Measurements from ENCODE around the gene DMRTC2. TPM values are rescaled to one million over a fixed set of nuclear protein-coding genes. Genes with fewer than 3 reads are reported as not detected.

Gene DMRTC2
- not detected for polyA plus RNA-seq (ENCODE audit: insufficient read length in 3 of 3)

DNA sequence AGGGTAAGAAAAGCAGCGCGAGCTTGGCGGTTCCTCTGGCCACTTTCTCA lies at the start of gene DMRTC2:
DMRTC2 (plus strand) TSS at position 42 of the 50 bp plus-strand sequence. CDS start 2,387 bp downstream, outside the sequence.
- no peak for DNase-seq (ENCODE audit: low read depth in 3 of 3, low spot score in 2 of 3)

DNA sequence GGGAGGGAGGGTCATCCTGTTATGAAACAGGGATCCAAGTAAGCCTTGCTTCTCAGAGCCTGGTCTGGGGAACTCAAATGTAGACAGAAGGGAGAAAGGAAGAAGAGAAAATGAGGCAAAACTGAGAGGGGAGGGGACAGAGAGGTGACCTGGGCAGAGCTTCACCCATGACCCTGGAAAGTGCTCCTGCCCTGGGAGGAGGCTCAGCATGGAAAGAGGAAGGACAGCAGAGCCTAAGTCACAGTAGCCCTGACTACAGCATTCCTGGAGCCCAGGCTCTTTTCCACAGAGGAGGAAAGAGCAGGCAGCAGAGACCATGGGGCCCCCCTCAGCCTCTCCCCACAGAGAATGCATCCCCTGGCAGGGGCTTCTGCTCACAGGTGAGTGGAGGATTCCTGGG lies 48.5 kb upstream of the DMRTC2 start, which contains the start of gene CEACAM3:
CEACAM3 (plus strand) TSS at position 226 of the 400 bp plus-strand sequence; CDS start at position 317, 91 bp downstream.
- no peak for DNase-seq (ENCODE audit: low read depth in 3 of 3, low spot score in 2 of 3)

DNA sequence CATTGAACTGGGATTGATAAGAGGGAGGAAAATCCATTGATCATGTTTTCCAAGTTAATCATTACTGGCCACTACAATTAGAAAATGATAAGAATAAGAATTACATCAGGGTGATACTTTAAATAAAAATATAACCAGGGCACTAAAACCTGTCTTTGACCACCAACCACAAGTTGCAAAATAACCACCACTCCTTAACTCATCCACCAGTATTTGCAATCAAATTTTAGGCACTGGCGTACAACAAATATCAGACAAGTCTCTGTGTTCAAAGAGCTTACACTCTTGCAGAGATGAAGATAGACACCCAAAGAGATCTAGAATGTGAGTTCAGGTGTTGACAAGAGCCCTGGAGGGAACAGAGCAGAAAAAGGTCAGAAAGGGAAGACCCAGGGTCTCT lies 47.9 kb upstream of the DMRTC2 start:
- DNase-seq (ENCODE audit: low read depth in 3 of 3, low spot score in 2 of 3): no peak

DNA sequence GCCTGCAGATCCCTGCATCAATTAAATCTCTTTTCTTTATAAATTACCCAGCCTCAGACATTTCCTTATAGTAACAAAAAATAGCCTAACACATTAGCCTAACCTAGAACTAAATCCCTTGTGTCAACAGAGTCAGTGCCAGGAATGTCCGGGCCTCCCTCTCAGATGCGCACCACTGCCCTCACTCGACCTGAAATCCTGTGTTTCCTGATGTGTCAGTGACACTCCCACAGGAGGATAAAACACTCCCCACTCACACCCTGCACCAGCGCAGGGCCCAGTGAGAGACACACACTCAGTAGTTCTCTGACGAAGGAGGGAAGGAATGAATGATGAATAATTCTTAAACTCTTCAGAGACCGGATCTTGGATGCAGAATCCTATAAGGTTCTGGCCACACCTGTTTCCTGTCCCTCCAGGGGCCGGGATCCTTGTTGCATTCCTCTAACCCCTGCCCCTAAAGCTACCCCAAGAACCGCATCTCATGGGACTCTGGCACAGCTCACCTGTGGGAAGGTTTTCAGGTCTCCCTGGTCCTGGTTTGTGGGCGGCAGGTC lies 45.3 kb upstream of the DMRTC2 start:
- no peak for DNase-seq (ENCODE audit: low read depth in 3 of 3, low spot score in 2 of 3)

DNA sequence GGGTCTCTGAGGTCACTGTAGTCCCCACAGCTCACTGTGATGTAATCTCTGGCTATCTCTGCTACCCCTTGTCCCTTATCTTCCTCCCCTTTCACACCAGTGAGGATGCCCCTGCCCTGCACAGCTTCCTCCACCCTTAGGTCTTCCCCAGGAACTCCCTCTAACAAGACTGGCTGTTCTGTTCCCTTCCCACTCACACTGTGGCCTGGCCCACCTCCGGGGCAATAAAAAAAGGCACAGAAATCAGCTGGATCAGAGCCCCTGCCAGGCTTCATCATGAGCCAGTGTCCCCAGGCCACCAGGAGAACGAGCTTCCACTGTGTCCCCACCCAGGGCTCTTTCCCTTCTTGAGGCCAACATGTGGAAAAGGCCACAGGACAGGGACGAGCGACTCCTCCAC lies 43.8 kb upstream of the DMRTC2 start:
- no peak for DNase-seq (ENCODE audit: low read depth in 3 of 3, low spot score in 2 of 3)

DNA sequence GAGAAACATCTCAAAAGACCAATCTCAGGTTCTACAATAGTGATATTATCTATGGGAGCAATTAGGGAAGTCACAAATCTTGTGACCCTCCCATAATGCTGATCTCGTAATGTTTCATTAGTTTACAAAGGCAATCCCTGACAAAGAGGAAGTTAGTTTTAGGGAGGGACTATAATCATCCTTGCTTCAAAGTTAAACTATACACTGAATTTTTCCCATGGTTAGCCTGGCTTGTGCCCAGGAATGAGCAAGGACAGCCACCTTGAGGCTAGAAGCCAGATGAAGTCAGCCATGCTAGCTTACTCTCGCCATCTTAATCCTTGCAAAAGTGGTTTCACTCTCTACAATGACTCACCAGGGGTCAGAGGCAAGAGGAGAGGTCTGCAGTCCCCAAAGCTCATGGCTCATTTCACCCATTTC lies 43.0 kb upstream of the DMRTC2 start:
- DNase-seq (ENCODE audit: low read depth in 3 of 3, low spot score in 2 of 3): no peak

DNA sequence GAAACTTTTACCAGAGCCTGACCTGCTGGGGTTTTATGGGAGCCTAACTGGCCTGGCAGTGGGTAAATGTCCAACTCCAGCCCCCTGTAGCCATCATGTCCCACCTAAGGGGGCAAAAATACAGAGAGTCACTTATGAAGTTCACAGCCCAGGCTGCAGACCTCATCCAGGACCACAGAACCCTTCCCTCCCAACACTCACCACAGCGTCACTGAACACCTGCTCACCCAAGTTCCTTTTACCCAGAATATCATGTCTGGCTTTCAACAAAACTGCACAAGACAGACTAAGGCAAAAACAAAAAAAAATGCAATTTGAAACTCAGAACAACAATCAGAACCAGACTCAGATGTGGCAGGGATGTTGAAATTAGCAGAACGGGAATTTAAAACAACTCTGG lies 42.1 kb upstream of the DMRTC2 start:
- DNase-seq (ENCODE audit: low read depth in 3 of 3, low spot score in 2 of 3): no peak

DNA sequence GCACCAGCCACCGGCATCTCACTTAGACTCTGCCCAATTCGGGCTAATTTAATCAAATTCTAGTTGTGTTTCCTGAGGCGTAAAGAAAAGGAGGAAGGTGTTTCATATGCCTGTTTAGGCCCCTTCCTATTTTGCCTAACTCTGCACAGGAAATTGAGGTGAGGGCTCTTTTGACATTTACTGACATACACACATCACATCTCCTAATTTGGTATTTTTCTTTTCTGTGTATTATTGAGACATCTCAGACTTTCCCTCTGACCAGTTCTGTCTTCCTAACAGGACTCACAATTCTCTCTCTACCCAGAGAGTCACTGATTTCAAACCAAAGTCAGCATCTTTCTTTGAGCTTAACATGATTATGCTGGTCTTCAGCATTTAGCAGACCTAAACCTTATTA lies 40.5 kb upstream of the DMRTC2 start:
- DNase-seq (ENCODE audit: low read depth in 3 of 3, low spot score in 2 of 3): no peak

DNA sequence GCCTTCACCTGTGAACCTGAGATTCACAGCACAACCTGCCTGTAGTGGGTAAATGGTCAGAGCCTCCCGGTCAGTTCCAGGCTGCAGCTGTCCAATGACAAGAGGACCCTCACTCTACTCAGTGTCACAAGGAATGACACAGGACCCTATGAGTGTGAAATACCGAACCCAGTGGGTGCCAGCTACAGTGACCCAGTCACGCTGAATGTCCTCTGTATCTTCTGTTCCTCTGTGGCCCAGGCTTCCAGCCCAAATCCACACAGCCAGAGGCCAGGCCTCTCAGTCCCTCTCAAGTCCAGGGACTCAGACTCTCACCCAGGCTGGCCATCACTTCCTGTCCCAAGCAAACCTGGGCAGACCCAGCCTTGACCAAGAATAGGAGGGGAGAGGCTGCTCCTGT lies 37.7 kb upstream of the DMRTC2 start:
- DNase-seq (ENCODE audit: low read depth in 3 of 3, low spot score in 2 of 3): no peak

DNA sequence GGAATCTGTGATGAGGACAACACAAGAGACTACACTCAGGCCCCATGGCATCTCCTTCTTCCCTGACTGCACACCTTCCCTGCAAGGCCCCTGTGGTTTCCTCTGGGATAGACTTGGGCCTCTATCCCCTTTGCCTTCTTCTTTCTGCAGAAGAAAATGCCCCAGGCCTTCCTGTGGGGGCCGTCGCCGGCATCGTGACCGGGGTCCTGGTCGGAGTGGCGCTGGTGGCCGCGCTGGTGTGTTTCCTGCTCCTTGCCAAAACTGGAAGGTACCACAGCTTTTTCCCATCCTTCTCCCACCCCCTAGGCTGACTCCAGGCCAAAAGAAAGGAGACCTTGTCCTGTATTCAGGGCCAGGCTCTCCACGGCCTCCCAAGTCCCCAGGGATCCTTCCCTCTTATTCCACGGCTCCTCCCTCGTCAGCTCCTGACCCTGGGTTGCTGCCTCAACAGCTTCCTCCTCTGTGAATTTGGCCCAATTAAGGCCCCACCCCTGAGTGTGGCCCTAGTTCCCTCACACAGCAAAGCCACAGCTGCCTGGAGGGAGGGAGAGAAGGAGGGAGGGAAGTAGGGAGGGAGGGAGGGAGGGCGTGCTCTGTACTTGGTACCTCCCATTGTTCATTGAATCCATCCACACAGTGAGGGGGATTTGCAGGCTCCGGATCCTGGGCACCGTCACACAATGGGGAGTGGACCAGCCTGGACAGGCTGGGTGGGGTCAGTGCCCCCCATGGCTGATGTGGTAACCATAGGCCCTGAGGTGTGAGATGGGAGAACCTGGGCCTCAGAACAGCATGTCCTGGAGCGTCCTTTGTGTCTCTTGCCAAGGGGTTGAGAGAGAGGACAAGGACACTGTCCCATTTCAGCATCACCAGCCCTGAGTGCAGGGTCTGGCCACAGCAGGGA lies 35.9 kb upstream of the DMRTC2 start:
- DNase-seq (ENCODE audit: low read depth in 3 of 3, low spot score in 2 of 3): no peak

DNA sequence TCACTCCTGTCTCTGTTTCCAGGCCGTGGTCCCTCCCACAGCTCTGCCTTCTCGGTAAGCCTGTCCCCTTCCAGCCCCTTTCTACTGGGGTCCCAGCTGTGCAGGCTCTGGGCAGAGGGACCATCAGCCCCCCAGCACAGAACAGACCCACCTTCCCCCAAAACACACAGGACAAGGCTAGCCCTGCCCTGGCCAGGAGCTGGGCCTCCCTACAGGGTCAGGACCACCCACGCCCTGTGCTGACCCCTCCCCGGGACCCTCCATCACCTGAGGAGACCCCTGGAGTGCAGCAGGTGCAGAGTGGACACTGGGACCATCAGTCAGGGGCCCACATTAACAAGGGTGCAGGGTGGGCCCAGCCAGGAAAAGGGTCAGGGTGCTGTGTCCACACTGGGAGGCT lies 34.5 kb upstream of the DMRTC2 start:
- no peak for DNase-seq (ENCODE audit: low read depth in 3 of 3, low spot score in 2 of 3)

DNA sequence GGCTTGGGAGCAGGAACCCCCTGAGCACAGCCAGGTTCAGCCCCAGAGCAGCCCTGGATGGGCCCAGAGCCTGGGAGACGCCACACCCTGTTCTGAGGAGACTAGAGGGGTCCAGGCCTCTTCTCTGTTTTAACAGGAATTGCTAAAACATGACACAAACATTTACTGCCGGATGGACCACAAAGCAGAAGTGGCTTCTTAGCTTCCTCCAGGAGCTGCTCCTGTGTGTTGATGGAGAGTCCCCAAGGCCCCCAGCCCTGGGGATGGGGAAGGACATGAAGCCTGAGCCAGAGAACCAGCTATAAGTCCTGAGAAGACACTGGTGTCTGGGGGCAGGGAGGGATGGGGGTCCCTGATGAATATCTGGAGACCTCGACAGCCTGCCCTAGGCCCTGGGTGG lies 33.8 kb upstream of the DMRTC2 start:
- DNase-seq (ENCODE audit: low read depth in 3 of 3, low spot score in 2 of 3): no peak

DNA sequence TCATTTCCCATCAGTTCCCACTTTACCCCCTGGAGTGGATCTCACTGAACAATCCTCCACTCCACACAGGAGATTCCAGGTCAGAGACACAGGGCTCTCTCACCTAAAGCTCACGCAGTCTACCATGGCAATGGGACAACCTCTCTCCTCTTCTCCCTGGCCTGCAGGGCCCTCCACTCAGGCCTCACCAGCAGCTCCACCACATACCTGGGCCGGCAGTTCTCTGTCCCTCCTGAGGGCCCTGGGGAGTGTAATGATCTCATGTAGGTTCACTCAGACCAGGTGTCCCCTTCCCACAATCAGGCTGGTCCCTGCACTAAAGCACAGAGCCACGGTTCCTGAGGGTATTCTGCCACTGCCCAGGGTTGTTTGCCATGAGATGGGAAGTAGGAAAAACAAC lies 32.9 kb upstream of the DMRTC2 start:
- DNase-seq (ENCODE audit: low read depth in 3 of 3, low spot score in 2 of 3): no peak

DNA sequence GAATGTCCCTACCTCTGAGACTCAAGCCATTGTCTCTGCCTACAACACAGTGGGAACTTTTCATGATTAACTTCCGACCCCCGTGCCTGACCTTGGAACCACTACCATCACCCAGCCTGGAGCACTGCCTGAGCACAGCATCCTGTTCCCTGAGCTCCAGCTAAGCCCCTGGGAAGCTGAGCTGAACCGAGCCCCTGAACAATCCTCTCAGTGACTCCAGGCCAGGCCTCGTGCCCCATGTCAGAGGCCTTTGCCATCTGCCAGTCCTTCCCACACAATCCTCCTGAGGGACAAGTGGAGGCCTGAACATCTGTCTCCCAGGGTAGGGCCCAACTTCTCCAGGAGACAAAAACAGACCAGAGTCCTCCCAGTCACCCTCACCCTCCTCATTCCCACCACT lies 30.9 kb upstream of the DMRTC2 start:
- DNase-seq (ENCODE audit: low read depth in 3 of 3, low spot score in 2 of 3): no peak

DNA sequence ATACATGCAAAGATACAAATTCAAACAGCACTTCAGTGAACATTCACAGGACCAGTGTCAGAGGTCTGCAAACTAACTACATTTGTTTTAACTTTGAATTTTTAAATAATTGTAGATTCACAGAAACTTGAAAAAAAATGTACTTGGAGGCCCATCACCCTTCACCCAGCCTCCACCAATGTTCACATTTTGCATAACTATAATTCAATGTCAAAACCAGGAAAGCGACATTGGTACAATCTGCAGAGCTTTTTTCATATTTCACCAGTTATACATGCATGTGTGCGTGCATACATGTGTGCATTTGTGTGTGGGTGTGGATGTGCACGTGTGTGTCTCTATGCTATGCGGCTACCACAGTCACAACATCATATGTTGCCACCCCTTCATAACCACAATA lies 29.5 kb upstream of the DMRTC2 start:
- DNase-seq (ENCODE audit: low read depth in 3 of 3, low spot score in 2 of 3): no peak

DNA sequence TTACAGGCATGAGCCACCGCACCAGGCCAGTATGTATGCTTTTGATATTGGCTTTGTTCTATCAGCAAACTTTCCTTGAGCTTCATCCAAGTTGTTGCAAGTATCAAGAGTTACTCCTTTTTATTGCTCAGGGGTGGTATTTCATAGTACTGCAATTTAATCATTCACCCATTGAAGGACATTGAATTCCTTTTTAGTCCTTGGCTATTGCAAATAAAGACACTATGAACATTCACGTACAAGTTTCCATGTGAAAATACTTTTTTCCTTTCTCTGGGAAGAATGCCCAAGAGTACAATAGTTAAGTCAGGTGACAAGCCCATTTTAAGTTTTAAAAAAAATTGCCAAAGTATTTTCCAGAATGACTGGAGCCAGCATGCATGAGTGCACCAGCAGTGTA lies 28.1 kb upstream of the DMRTC2 start:
- DNase-seq (ENCODE audit: low read depth in 3 of 3, low spot score in 2 of 3): no peak

DNA sequence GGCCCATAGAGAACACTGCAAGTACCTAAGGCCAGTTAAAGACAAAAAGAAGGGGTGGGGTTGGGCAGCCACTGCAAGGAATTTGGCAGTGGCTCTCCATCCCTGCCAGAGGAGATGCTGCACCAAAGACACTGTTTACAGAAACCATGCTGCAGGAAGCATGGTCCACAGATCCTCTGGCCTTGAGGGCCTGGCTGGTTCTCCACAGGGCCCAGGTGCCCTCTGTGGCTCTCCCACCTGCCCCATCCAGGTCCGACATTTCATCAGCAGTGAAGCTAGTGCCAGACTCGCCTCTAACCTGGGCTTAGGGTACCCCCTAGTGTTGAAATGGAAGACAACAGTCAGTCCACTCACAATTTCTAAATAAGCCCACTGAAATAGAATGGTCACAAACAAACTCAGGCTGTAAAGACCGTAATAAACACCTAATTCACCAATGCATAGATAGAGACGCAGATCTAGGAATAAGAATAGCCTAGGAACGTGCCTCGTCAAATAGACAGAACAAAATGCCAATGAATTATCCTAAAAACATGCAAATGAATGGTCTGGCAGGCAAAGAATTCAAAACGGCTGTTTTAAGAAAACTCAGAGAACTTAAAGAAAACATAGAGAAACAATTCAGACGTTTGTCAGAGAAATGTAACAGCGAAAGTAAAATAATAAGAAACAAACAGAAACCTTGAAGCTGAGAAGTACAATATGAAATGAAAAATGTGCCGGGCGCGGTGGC lies 23.7 kb upstream of the DMRTC2 start:
- DNase-seq (ENCODE audit: low read depth in 3 of 3, low spot score in 2 of 3): no peak

DNA sequence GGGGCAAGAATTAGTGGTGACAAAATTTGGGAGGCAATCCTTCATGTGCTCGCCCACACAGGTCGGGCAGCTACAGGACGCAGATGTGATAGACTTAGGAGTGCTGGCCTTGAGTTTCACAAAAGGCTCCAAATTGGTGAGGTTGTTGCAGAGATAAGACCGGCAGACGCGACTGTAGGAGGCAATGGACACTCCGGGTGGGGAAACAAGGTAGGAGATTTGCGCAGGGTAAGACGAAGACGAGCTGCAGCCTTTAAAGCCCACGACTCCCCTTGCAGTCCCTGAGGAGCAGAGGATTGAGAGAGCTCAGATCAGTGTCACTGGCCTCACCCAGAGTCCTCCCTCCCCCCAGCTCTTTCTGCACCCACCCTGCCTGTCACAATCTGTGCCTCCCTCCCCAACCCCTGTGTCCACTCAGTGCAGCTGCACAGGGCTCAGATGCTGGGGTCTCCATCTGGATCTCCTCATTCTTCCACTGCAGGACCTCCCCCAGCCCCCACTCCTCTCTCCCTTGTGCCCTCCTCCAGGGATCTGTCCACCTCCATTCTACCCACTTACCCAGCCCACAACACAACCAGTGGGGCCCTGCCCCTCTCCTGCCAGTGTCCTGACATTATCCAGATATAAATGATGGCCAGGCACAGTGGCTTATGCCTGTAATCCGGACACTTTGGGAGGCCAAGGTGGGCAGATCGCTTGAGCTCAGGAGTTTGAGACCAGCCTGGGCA lies 6.7 kb upstream of the DMRTC2 start:
- DNase-seq (ENCODE audit: low read depth in 3 of 3, low spot score in 2 of 3): no peak

DNA sequence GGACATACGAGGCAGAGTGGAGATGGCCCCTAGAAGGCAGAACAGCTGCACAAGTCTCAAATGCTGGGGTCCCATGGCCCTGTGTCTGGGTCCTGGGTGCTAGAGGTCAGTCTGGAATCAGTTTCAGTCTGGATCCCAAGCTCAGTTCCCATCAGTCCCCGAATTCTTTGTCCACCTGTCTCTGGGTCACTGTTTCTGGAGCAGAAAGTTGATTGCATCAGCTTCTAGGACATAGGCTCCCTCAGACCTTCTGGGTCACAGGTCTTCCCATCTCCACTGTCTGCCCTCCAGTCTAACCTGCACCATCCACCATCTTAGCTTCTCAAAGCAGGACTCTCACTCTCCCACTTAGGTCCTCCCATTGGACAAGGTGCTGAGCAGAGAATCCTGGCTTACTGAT lies 5.6 kb upstream of the DMRTC2 start:
- no peak for DNase-seq (ENCODE audit: low read depth in 3 of 3, low spot score in 2 of 3)

DNA sequence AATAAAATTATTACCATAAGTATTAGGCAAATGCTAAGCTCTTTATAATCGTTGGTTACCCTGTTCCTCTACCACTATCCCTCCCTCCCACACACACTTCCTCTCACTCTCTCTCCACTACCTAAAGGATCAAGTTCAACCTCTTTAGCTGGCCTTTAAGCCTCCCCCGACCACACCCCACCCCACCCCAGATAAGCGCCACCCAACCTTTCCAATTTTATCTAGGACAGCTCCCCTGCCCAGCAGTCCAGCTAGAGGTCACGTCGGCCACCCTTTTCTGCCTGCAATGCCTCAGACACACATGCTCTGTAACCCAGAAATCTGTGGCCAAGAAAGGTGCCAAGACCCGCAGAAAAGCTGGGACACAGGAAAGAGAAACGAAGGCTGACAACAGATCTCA lies 1.5 kb upstream of the DMRTC2 start:
- no peak for DNase-seq (ENCODE audit: low read depth in 3 of 3, low spot score in 2 of 3)

DNA sequence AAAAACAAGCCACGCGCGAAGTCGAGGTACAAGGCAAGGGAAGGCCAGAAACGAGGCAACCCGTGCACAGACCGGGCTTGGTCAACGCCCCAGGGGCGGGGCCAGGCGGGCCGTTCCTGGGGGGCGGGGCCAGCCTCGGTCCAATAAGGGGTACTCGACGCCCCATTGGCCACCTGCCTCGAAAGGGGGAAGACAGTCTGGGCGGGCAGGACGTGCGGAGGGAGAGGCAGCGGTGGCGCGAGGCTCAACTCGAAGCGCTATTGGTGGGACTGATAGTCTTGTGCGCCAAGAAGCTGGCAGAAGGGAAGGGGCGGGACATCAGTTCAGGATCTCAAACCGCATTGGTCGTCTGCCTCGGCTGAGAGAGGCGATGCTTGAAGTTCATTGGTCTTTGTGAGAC lies 241 bp upstream of the DMRTC2 start, which contains the start of gene LYPD4:
LYPD4 (minus strand) TSS at position 83 of the 400 bp plus-strand sequence. CDS start 5,398 bp downstream, outside the sequence.
- DNase-seq (ENCODE audit: low read depth in 3 of 3, low spot score in 2 of 3): no peak
